ENCODE measurements around the gene SOX8. TPM values are rescaled to one million over a fixed set of nuclear protein-coding genes. Genes with fewer than 3 reads are reported as not detected.

Gene SOX8
- total RNA-seq (1 to 10 TPM in 3 of 4 donors, under 1 TPM in 1; 0.97 to 2.1 (median 1.9) TPM), polyA plus RNA-seq (1.5 TPM)
- long read RNA-seq, donor 1, partial matches to known transcripts: 0 of 2 reads
- long read RNA-seq, donor 1, other reads (novel, unspliced or antisense): 1 of 2 reads
- long read RNA-seq, donor 2, full-length matches to known transcripts: 4 of 5 reads
- long read RNA-seq, donor 2, partial matches to known transcripts: 1 of 5 reads
- long read RNA-seq, donor 2, other reads (novel, unspliced or antisense): 0 of 5 reads
- long read RNA-seq, donor 3, full-length matches to known transcripts: 3 of 10 reads
- long read RNA-seq, donor 3, partial matches to known transcripts: 7 of 10 reads
- long read RNA-seq, donor 3, other reads (novel, unspliced or antisense): 0 of 10 reads
- long read RNA-seq, donor 4, transcript SOX8-201 (3 exons, 3,049 nt): major isoform, 6 of 7 reads
- long read RNA-seq, donor 4, partial matches to known transcripts: 0 of 7 reads
- long read RNA-seq, donor 4, other reads (novel, unspliced or antisense): 1 of 7 reads

DNA sequence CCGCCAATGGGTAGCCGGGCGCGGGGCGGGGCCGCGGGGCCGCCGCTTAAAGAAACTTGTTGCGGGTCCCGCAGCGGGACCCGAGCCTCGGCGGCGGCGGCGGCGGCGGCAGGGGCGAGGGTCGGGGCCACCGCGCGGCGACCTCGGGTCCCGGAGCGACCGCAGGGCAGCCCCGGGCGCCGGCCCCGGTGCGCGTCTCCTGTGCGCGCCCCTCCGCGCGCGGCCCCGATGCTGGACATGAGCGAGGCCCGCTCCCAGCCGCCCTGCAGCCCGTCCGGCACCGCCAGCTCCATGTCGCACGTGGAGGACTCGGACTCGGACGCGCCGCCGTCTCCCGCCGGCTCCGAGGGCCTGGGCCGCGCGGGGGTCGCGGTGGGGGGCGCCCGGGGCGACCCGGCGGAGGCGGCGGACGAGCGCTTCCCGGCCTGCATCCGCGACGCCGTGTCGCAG, at the start of gene SOX8:
Gene SOX8, plus strand, starts transcription at position 76 of the 450 bp plus-strand sequence. Its CDS starts 153 bp downstream, at position 229.
- intact Hi-C loops (cut with DNase I): no loop called here
- H3K4me1 ChIP-seq (ENCODE audit: control insufficient read depth, insufficient read depth, low read length): no peaks in the 10 kb centered on the region
- DNase-seq (no peak), ATAC-seq (no peak)
- no peak within 1 kb of the TSS for H3K27ac ChIP-seq (ENCODE audit: low read length)
- no peaks in the 10 kb centered on the region for H3K9me3 ChIP-seq (ENCODE audit: control insufficient read depth, low read length)
- WGBS: 1% methylated on average over 80 of the region's 80 CpGs
- no peaks in the 10 kb centered on the region for H3K27me3 ChIP-seq (ENCODE audit: control insufficient read depth, insufficient read depth)
- H3K4me3 ChIP-seq (ENCODE audit: low read length): peak within 1 kb of the TSS; percentile 62

DNA sequence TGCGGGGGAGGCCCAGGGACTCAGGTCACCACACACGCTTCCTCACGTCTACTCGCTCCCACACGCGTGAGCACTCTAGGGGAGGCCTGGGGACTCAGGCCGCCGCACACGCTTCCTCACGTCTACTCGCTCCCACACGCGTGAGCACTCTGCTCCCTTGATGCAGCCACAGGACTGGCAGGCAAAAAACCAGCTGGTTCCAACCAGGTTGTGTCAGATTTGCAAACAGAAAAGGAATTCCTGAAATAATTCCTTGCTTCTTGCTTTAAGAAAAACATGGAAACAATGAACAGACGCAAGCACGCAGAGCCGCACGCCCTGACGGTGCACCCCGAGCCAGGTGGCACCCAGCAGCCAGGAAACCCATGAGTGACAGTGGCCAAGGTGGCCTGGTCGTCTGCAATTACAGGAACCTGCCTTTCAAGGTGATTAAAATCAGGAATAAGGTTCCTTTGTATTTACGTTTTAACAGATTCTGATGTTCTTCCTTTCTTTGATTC, 48.7 kb upstream of the SOX8 start:
- no peaks in the 10 kb centered on the region for H3K27me3 ChIP-seq (ENCODE audit: control insufficient read depth, insufficient read depth)
- no peak overlapping the region for H3K27ac ChIP-seq (ENCODE audit: low read length)
- no peak for ATAC-seq
- H3K4me3 ChIP-seq (ENCODE audit: low read length): no peak overlapping the region
- 95% methylated on average over 21 of the region's 21 CpGs for WGBS
- no peak for DNase-seq
- intact Hi-C loops (cut with DNase I): no loop called here
- H3K4me1 ChIP-seq (ENCODE audit: control insufficient read depth, insufficient read depth, low read length): no peaks in the 10 kb centered on the region
- no peaks in the 10 kb centered on the region for H3K9me3 ChIP-seq (ENCODE audit: control insufficient read depth, low read length)

DNA sequence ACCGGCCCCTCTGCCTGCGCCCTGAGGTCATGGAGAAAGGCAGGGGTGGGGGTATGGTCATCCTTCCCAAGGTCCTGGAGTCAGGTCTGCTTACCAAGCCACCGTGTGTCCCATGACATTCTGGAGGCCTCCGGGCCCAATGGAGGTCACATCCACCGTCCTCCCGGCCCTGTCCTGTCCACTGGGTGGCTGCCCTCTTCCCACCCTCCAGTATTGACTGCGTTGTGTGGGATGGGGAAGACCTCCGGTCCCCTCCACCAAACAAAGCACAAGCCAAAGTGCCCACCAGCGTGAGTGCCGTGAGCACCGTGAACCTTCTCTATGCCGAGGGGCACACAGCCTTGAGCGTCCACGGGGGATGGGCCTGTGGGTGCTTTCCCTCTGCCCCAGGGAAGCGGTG, 48.0 kb upstream of the SOX8 start:
- DNase-seq (no peak), ATAC-seq (no peak)
- no peak overlapping the region for H3K4me3 ChIP-seq (ENCODE audit: low read length)
- no peaks in the 10 kb centered on the region for H3K9me3 ChIP-seq (ENCODE audit: control insufficient read depth, low read length)
- H3K27me3 ChIP-seq (ENCODE audit: control insufficient read depth, insufficient read depth): no peaks in the 10 kb centered on the region
- no peaks in the 10 kb centered on the region for H3K4me1 ChIP-seq (ENCODE audit: control insufficient read depth, insufficient read depth, low read length)
- intact Hi-C loops (cut with DNase I): no loop called here
- WGBS: 94% methylated on average over 15 of the region's 15 CpGs
- no peak overlapping the region for H3K27ac ChIP-seq (ENCODE audit: low read length)

DNA sequence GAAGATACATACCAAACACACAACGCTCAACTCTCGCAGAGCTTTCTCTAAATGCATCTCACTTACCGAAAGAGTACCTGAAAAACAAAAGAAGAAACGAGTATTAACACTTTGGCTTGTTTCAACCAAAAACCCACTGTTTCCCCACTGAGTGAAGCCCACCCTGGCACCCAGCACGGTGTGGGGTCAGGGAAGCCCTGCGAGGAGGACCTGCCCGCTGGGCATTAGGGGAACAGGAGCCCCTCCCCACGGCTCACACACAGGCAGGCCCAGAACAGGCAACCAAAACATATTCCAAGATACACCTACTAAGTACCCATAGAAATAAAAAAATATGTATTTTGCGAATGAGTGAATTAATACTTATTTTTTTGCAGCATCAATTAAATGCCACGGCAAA, 47.4 kb upstream of the SOX8 start:
- no peak for ATAC-seq
- no peaks in the 10 kb centered on the region for H3K9me3 ChIP-seq (ENCODE audit: control insufficient read depth, low read length)
- no peaks in the 10 kb centered on the region for H3K27me3 ChIP-seq (ENCODE audit: control insufficient read depth, insufficient read depth)
- 94% methylated on average over 10 of the region's 10 CpGs for WGBS
- intact Hi-C loops (cut with DNase I): no loop called here
- no peak for DNase-seq
- H3K4me1 ChIP-seq (ENCODE audit: control insufficient read depth, insufficient read depth, low read length): no peaks in the 10 kb centered on the region
- H3K4me3 ChIP-seq (ENCODE audit: low read length): no peak overlapping the region
- no peak overlapping the region for H3K27ac ChIP-seq (ENCODE audit: low read length)

DNA sequence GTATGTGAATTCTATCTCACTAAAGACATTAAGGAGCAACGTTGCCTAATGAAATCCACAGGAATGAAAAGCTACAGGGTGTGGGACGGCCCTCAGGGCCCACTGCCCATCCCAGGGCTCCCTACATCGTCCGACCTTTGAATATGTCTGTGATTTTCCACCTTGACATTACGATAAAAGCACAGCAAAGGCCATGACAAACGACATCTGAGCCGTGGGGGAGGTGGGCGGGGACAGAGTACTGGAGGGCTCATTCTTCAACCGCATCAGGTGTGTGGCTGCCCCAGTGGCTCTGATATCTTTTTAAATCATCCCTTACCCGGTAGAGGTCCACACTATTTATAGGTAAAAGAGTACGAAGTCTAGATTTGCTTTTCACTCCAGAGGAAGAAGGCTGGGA, 45.9 kb upstream of the SOX8 start:
- ATAC-seq (no peak), DNase-seq (no peak)
- H3K9me3 ChIP-seq (ENCODE audit: control insufficient read depth, low read length): no peaks in the 10 kb centered on the region
- WGBS: 78% methylated on average over 11 of the region's 11 CpGs
- intact Hi-C loops (cut with DNase I): no loop called here
- no peak overlapping the region for H3K27ac ChIP-seq (ENCODE audit: low read length)
- H3K4me1 ChIP-seq (ENCODE audit: control insufficient read depth, insufficient read depth, low read length): no peaks in the 10 kb centered on the region
- H3K4me3 ChIP-seq (ENCODE audit: low read length): no peak overlapping the region
- no peaks in the 10 kb centered on the region for H3K27me3 ChIP-seq (ENCODE audit: control insufficient read depth, insufficient read depth)

DNA sequence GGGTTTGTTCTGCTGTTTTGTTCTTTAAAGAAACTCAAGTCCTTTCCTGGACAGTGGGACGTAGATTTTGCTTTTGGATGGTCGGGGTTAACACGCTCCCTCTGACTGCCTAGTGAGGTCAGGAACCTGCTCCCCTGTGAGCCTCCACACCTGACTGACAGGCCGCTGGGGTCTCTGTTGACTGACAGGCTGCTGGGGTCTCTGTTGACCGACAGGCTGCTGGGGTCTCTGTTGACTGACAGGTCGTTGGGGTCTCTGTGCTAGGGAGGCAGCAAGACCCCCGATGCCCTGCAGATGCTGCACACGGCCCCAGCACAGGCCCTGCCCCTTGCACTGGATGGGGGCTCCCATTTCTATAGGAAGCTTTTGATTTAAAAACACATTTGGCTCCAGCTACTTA, 44.3 kb upstream of the SOX8 start:
- WGBS: 85% methylated on average over 8 of the region's 8 CpGs
- Histone ChIP-seq H3K9me3 (ENCODE audit: control insufficient read depth, low read length) (no peaks in the 10 kb centered on the region), H3K4me1 (ENCODE audit: control insufficient read depth, insufficient read depth, low read length) (no peaks in the 10 kb centered on the region), H3K27ac (ENCODE audit: low read length) (no peak overlapping the region), H3K27me3 (ENCODE audit: control insufficient read depth, insufficient read depth) (no peaks in the 10 kb centered on the region), H3K4me3 (ENCODE audit: low read length) (no peak overlapping the region)
- intact Hi-C loops (cut with DNase I): no loop called here
- DNase-seq (no peak), ATAC-seq (no peak)

DNA sequence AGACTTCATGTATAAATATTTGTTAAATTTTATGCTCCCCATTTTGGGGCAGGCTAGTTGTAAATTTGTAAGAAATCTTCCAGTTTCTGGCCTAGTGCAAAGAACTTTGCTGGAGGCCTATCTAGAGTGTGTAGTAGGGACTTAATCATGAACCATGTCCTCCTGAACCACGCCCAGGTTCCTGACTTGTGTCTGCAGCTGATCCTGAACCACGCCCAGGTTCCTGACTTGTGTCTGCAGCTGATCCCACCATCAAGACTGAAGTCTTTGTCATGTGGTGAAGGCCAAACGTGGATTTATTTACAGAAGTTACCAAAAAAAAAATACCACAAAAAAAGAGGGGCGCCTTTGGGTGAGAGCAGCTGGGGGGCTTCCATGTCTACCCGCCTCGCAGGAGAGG, 43.8 kb upstream of the SOX8 start:
- DNase-seq: no peak
- intact Hi-C loops (cut with DNase I): no loop called here
- WGBS: 89% methylated on average over 6 of the region's 6 CpGs
- Histone ChIP-seq H3K9me3 (ENCODE audit: control insufficient read depth, low read length) (no peaks in the 10 kb centered on the region), H3K4me1 (ENCODE audit: control insufficient read depth, insufficient read depth, low read length) (no peaks in the 10 kb centered on the region), H3K27me3 (ENCODE audit: control insufficient read depth, insufficient read depth) (no peaks in the 10 kb centered on the region), H3K27ac (ENCODE audit: low read length) (no peak overlapping the region), H3K4me3 (ENCODE audit: low read length) (no peak overlapping the region)
- no peak for ATAC-seq

DNA sequence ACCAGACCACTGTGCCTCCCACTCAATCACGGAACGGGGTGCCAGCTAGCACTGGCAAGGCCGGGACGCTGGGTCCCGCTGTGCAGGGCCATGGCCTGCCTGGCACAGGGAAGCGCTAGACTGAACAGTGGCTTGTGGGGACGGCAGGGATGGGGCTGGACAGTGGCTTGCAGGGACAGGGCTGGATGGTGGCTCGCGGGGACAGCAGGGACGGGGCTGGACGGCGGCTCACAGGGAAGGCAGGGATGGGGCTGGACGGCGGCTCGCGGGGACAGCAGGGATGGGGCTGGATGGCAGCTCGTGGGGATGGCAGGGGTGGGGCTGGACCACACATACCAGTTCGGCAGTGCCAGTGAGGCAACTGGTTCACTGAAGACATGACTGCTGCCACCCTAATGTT, 43.4 kb upstream of the SOX8 start:
- peak; percentile 28 to 40 for ATAC-seq
- DNase-seq: no peak
- WGBS: 95% methylated on average over 18 of the region's 18 CpGs

DNA sequence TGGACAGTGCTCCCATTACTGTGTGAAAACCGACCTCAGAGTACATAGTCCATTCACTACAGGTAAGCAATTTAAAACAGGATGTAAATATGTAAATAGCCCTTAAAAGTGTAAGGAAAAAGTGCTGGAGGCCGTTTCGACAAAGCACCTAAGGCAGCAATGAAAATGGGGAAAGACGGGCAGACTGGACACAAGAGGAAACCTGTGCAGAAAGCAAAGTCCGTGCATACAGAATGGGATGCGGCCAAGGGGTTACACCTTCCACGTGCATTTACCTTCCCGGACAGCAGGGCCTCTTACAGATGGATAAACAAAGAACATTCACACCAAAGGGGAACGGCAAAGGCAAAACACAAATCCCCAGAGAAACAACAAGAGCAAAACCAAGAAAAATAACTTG, 42.8 kb upstream of the SOX8 start:
- H3K27ac ChIP-seq (ENCODE audit: low read length): no peak overlapping the region
- intact Hi-C loops (cut with DNase I): no loop called here
- H3K4me3 ChIP-seq (ENCODE audit: low read length): no peak overlapping the region
- no peak for ATAC-seq
- no peak for DNase-seq
- WGBS: 87% methylated on average over 9 of the region's 9 CpGs
- H3K27me3 ChIP-seq (ENCODE audit: control insufficient read depth, insufficient read depth): no peaks in the 10 kb centered on the region
- no peaks in the 10 kb centered on the region for H3K9me3 ChIP-seq (ENCODE audit: control insufficient read depth, low read length)
- no peaks in the 10 kb centered on the region for H3K4me1 ChIP-seq (ENCODE audit: control insufficient read depth, insufficient read depth, low read length)

More for the DNA sequence above, 43.4 kb upstream of the SOX8 start:
- no peak overlapping the region for H3K27ac ChIP-seq (ENCODE audit: low read length)
- no peaks in the 10 kb centered on the region for H3K27me3 ChIP-seq (ENCODE audit: control insufficient read depth, insufficient read depth)
- no peaks in the 10 kb centered on the region for H3K4me1 ChIP-seq (ENCODE audit: control insufficient read depth, insufficient read depth, low read length)
- no peaks in the 10 kb centered on the region for H3K9me3 ChIP-seq (ENCODE audit: control insufficient read depth, low read length)
- H3K4me3 ChIP-seq (ENCODE audit: low read length): no peak overlapping the region
- intact Hi-C loops (cut with DNase I): no loop called here

DNA sequence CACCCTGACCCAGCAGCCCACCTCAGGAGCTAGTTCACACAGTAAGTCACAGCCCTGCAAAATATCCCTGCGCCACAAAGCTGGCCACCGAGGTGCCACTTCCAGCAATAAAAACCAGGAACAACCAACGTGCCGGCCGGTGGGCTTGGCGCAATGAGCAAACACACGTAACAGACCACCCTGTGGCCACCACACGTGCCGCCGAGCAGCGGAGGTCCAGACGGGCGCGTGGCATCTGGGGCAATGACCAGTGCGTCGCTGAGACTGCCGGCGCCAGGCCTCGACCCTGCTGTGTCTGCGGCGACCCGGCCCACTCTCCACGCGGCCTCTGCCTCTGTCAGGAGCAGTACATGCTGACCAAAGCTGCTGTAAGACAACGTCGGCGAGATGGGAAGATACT, 42.3 kb upstream of the SOX8 start:
- H3K4me3 ChIP-seq (ENCODE audit: low read length): no peak overlapping the region
- H3K4me1 ChIP-seq (ENCODE audit: control insufficient read depth, insufficient read depth, low read length): no peaks in the 10 kb centered on the region
- H3K27ac ChIP-seq (ENCODE audit: low read length): no peak overlapping the region
- intact Hi-C loops (cut with DNase I): no loop called here
- H3K27me3 ChIP-seq (ENCODE audit: control insufficient read depth, insufficient read depth): no peaks in the 10 kb centered on the region
- H3K9me3 ChIP-seq (ENCODE audit: control insufficient read depth, low read length): no peaks in the 10 kb centered on the region
- DNase-seq (no peak), ATAC-seq (no peak)
- 96% methylated on average over 27 of the region's 27 CpGs for WGBS

DNA sequence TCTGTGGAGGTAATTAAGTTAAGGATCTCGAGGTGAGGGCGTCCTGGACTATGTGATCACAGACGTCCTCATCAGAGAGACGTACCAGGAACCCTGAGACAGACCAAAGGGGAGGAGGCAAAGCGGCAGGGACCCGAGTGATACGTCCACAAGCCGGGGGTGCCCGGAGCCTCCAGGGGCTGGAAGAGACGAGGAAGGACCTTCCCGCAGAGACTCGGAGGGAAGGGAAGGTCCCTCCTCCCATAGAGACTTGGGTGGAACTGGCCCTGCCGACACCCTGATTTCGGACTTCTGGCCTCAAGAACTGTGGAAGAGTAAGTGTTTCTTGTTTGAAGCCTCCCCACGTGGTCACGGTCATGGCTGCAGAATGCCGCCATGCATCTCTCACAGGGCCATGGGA, 41.6 kb upstream of the SOX8 start:
- DNase-seq: no peak
- H3K4me3 ChIP-seq (ENCODE audit: low read length): no peak overlapping the region
- no peaks in the 10 kb centered on the region for H3K27me3 ChIP-seq (ENCODE audit: control insufficient read depth, insufficient read depth)
- no peaks in the 10 kb centered on the region for H3K4me1 ChIP-seq (ENCODE audit: control insufficient read depth, insufficient read depth, low read length)
- WGBS: 97% methylated on average over 17 of the region's 17 CpGs
- no peaks in the 10 kb centered on the region for H3K9me3 ChIP-seq (ENCODE audit: control insufficient read depth, low read length)
- no peak overlapping the region for H3K27ac ChIP-seq (ENCODE audit: low read length)
- intact Hi-C loops (cut with DNase I): no loop called here
- no peak for ATAC-seq

All from right cardiac atrium (tissue), 5 donors.